ENCODE data around the gene PTPRM.

Gene PTPRM

DNA sequence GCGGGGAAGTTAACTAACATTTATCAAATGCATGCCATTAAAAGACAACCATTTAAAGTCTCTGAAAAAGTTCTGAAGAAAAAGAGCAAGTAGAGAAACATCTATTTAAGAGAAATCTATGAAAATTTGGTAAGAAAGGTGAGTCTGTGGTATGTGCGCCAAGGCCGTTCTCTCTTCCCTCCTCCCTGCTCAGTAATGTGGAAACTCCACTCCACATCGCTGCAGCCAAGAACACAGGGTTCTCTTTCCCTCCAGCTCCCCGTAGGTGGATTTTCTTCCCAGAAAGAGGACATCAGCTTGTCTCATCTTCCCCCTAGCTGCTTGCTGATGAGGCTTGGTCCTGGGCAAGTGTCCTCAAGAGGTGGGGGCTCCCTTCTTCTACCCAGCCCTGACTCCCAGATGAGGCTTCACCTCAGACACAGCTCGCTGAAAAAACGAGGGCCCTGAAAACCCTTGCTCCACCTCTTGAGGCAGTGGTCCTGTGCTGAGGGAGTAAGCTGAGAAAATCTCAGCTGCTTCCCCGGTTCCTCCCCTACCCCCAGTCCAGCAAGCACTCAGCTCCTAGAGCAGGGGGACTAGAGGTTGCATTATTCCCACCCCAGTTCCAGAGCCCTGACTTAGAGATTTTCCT, 45.8 kb upstream of the PTPRM start:
- no peak for TF ChIP-seq EZH2phosphoT487 (IDR thresholded peaks at IDR 0.05; ENCODE audit: borderline replicate concordance)
- TF ChIP-seq, protein P1, sequence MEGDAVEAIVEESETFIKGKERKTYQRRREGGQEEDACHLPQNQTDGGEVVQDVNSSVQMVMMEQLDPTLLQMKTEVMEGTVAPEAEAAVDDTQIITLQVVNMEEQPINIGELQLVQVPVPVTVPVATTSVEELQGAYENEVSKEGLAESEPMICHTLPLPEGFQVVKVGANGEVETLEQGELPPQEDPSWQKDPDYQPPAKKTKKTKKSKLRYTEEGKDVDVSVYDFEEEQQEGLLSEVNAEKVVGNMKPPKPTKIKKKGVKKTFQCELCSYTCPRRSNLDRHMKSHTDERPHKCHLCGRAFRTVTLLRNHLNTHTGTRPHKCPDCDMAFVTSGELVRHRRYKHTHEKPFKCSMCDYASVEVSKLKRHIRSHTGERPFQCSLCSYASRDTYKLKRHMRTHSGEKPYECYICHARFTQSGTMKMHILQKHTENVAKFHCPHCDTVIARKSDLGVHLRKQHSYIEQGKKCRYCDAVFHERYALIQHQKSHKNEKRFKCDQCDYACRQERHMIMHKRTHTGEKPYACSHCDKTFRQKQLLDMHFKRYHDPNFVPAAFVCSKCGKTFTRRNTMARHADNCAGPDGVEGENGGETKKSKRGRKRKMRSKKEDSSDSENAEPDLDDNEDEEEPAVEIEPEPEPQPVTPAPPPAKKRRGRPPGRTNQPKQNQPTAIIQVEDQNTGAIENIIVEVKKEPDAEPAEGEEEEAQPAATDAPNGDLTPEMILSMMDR (conservative IDR thresholded peaks at IDR 0.05; ENCODE audit: low read length), result no peak
- H3K4me1 ChIP-seq (ENCODE audit: insufficient read depth, low read length, poor library complexity, severe bottlenecking), result no peaks in the 10 kb centered on the region

DNA sequence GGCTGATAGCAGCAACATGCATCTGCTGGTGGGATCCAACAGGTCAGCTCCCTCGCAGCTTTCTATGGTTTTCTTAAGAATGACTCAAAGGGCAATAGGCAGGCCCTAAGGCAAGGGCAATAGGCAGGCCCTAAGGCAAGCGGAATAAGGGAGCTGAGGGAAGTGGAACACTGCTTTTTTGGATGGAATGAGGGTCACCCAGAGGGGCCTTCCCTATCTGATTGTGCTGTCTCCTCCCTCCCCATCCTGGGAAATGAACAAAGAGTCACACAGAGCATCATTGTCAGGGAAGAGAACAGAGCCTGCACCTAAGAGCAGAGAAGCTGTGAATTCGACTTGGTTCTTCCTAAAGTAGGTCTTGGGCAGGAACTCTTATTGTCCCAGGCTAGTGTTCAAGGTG, 43.3 kb upstream of the PTPRM start:
- no peak overlapping the region for H3K4me3 ChIP-seq (ENCODE audit: low read length, poor library complexity, severe bottlenecking)

More for the DNA sequence above, 45.8 kb upstream of the PTPRM start:
- H3K4me2 ChIP-seq (ENCODE audit: low read depth, low read length, poor library complexity, severe bottlenecking), result no peak overlapping the region
- H3K4me3 ChIP-seq (ENCODE audit: low read length, poor library complexity, severe bottlenecking), result no peak overlapping the region
- H3K27me3 ChIP-seq (ENCODE audit: insufficient read depth, low read length, poor library complexity, severe bottlenecking), result no peaks in the 10 kb centered on the region
- H3K9me2 ChIP-seq (replicated peaks; ENCODE audit: low read depth, low read length), result no peaks in the 10 kb centered on the region
- H3K9ac ChIP-seq (ENCODE audit: low read depth, low read length, poor library complexity, severe bottlenecking), result no peak overlapping the region
- H4K20me1 ChIP-seq (ENCODE audit: insufficient read depth, low read length, poor library complexity, severe bottlenecking), result no peaks in the 10 kb centered on the region
- H3F3A ChIP-seq (ENCODE audit: low read depth), result no peaks in the 10 kb centered on the region
- no peaks in the 10 kb centered on the region for H3K9me3 ChIP-seq (ENCODE audit: insufficient read depth, low read depth, low read length)
- H2AFZ ChIP-seq (ENCODE audit: low read length), result no peak overlapping the region
- no peaks in the 10 kb centered on the region for H3K79me2 ChIP-seq (ENCODE audit: insufficient read depth, low read length)
- no peaks in the 10 kb centered on the region for H3K36me3 ChIP-seq (ENCODE audit: insufficient read depth, low read length)

DNA sequence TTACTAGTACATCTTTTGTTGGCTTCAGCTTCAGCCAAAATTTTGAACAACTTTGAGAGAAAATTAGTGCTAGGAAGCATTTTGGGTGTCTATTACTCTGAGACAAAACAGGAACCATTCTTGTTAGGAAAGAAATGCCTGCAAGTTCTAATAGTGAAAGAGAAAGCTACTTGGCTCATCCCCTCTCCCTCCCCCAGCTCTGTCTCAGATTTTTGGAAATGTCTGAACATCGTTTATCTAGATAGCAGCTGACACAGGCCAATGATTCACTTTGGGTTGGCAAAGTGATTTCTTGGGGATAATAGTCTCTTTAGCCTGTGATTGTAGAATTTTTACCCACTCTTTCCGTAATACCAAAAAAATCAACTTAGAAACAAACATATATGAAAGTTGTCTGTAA, 42.3 kb upstream of the PTPRM start:
- no peaks in the 10 kb centered on the region for H3K9me3 ChIP-seq (ENCODE audit: insufficient read depth, low read depth, low read length)
- no peaks in the 10 kb centered on the region for H3K79me2 ChIP-seq (ENCODE audit: insufficient read depth, low read length)
- TF ChIP-seq, protein P1 (conservative IDR thresholded peaks at IDR 0.05; ENCODE audit: low read length), result no peak
- TF ChIP-seq EZH2phosphoT487 (IDR thresholded peaks at IDR 0.05; ENCODE audit: borderline replicate concordance), result no peak
- H3K4me2 ChIP-seq (ENCODE audit: low read depth, low read length, poor library complexity, severe bottlenecking), result peak overlapping the region; percentile 20
- H3K9me2 ChIP-seq (replicated peaks; ENCODE audit: low read depth, low read length), result no peaks in the 10 kb centered on the region
- no peak overlapping the region for H3K4me3 ChIP-seq (ENCODE audit: low read length, poor library complexity, severe bottlenecking)
- no peaks in the 10 kb centered on the region for H3K27me3 ChIP-seq (ENCODE audit: insufficient read depth, low read length, poor library complexity, severe bottlenecking)
- H2AFZ ChIP-seq (ENCODE audit: low read length), result no peak overlapping the region
- no peaks in the 10 kb centered on the region for H3F3A ChIP-seq (ENCODE audit: low read depth)
- no peaks in the 10 kb centered on the region for H3K36me3 ChIP-seq (ENCODE audit: insufficient read depth, low read length)
- no peaks in the 10 kb centered on the region for H4K20me1 ChIP-seq (ENCODE audit: insufficient read depth, low read length, poor library complexity, severe bottlenecking)
- no peaks in the 10 kb centered on the region for H3K4me1 ChIP-seq (ENCODE audit: insufficient read depth, low read length, poor library complexity, severe bottlenecking)
- H3K9ac ChIP-seq (ENCODE audit: low read depth, low read length, poor library complexity, severe bottlenecking), result no peak overlapping the region

More for the DNA sequence above, 43.3 kb upstream of the PTPRM start:
- Histone ChIP-seq H2AFZ (ENCODE audit: low read length) (no peak overlapping the region), H3K4me1 (ENCODE audit: insufficient read depth, low read length, poor library complexity, severe bottlenecking) (no peaks in the 10 kb centered on the region), H4K20me1 (ENCODE audit: insufficient read depth, low read length, poor library complexity, severe bottlenecking) (no peaks in the 10 kb centered on the region), H3F3A (ENCODE audit: low read depth) (no peaks in the 10 kb centered on the region), H3K79me2 (ENCODE audit: insufficient read depth, low read length) (no peaks in the 10 kb centered on the region), H3K27me3 (ENCODE audit: insufficient read depth, low read length, poor library complexity, severe bottlenecking) (no peaks in the 10 kb centered on the region), H3K4me2 (ENCODE audit: low read depth, low read length, poor library complexity, severe bottlenecking) (no peak overlapping the region), H3K9ac (ENCODE audit: low read depth, low read length, poor library complexity, severe bottlenecking) (no peak overlapping the region), H3K9me2 (replicated peaks; ENCODE audit: low read depth, low read length) (no peaks in the 10 kb centered on the region), H3K36me3 (ENCODE audit: insufficient read depth, low read length) (no peaks in the 10 kb centered on the region), H3K9me3 (ENCODE audit: insufficient read depth, low read depth, low read length) (no peaks in the 10 kb centered on the region)
- TF ChIP-seq, protein P1 (conservative IDR thresholded peaks at IDR 0.05; ENCODE audit: low read length), result no peak
- no peak for TF ChIP-seq EZH2phosphoT487 (IDR thresholded peaks at IDR 0.05; ENCODE audit: borderline replicate concordance)

Data from Loucy (cell line).